Neural crest cell (in vitro differentiated cells): ENCODE data around the gene ARMC9. TPM values are rescaled to one million over a fixed set of nuclear protein-coding genes. Genes with fewer than 3 reads are reported as not detected.
A peak's percentile ranks its signal among the peaks of the same experiment; 100 is the strongest.
"Not testable (repeated sequence)": the region's sequence is repeated elsewhere in the genome, so short reads cannot be mapped to it uniquely, and the experiment has no call there.

Experiments
- DNase-seq: peaks from one replicate; pipeline ENCODE4 v3.0.0; 2021; ENCODE audit warnings: low read depth, mixed read lengths, low spot score
- H3K27ac Mint-ChIP-seq: one replicate; pipeline ENCODE4 v1.8.0; 2021; ENCODE audit warnings: mild to moderate bottlenecking, mixed read lengths; ENCODE audit not compliant: unreplicated experiment
- H3K27me3 Mint-ChIP-seq: 2 replicates; pipeline ENCODE4 v1.8.0; 2021; ENCODE audit warnings: low read depth, mild to moderate bottlenecking, mixed read lengths
- H3K36me3 Mint-ChIP-seq: 2 replicates; pipeline ENCODE4 v1.8.0; 2021; ENCODE audit warnings: low read depth, mild to moderate bottlenecking, mixed read lengths
- H3K4me1 Mint-ChIP-seq: 2 replicates; pipeline ENCODE4 v1.8.0; 2021; ENCODE audit warnings: mixed read lengths
- H3K4me3 Mint-ChIP-seq: one replicate; pipeline ENCODE4 v1.8.0; 2021; ENCODE audit warnings: mild to moderate bottlenecking, mixed read lengths
- H3K9me3 Mint-ChIP-seq: 2 replicates; pipeline ENCODE4 v1.8.0; 2021; ENCODE audit warnings: mixed read lengths
- CTCF ChIP-seq: fragments of 200-600 bp; sonication (generic); conservative IDR thresholded peaks from 2 replicates; pipeline ENCODE4 v1.5.0; 2021; ENCODE audit warnings: antibody characterized with exemption, mild to moderate bottlenecking
- total RNA-seq: library from RNA; stranded (reverse); gene quantifications from 2 replicates; pipeline ENCODE4 v1.2.1, GENCODE V29; 2021

The ARMC9 gene
- total RNA-seq, 1 donor from 2014 or later: 35.0 TPM

GRCh38 chr2:231177156-231178025 is 21.0 kb upstream of the ARMC9 start:
- H3K27me3 Mint-ChIP-seq: no peaks in the 10 kb centered on the region
- peaks cover 15% of the 10 kb centered on the region for H3K36me3 Mint-ChIP-seq
- DNase-seq: no peak
- H3K4me3 Mint-ChIP-seq: no peak overlapping the region
- no peaks in the 10 kb centered on the region for H3K4me1 Mint-ChIP-seq
- H3K27ac Mint-ChIP-seq: peak overlapping the region; percentile 10
- H3K9me3 Mint-ChIP-seq: no peaks in the 10 kb centered on the region
- no peak for TF ChIP-seq CTCF

- not testable (repeated sequence) for H3K4me1 Mint-ChIP-seq, H3K4me3 Mint-ChIP-seq, H3K27me3 Mint-ChIP-seq, H3K27ac Mint-ChIP-seq, DNase-seq, H3K9me3 Mint-ChIP-seq
- peaks cover 12% of the 10 kb centered on the region for H3K36me3 Mint-ChIP-seq
These were observed 19.6 kb upstream of the ARMC9 start for GRCh38 chr2:231178805-231179204.

- H3K4me1 Mint-ChIP-seq: no peaks in the 10 kb centered on the region
- H3K9me3 Mint-ChIP-seq: no peaks in the 10 kb centered on the region
- no peak overlapping the region for H3K4me3 Mint-ChIP-seq
- no peak overlapping the region for H3K27ac Mint-ChIP-seq
- no peak for TF ChIP-seq CTCF
- no peaks in the 10 kb centered on the region for H3K36me3 Mint-ChIP-seq
- no peaks in the 10 kb centered on the region for H3K27me3 Mint-ChIP-seq
- DNase-seq: no peak
These were observed 16.4 kb upstream of the ARMC9 start for GRCh38 chr2:231181860-231182512.

- DNase-seq: no peak
- no peaks in the 10 kb centered on the region for H3K36me3 Mint-ChIP-seq
- no peaks in the 10 kb centered on the region for H3K9me3 Mint-ChIP-seq
- no peak overlapping the region for H3K27ac Mint-ChIP-seq
- no peak overlapping the region for H3K4me3 Mint-ChIP-seq
- H3K4me1 Mint-ChIP-seq: no peaks in the 10 kb centered on the region
- no peak for TF ChIP-seq CTCF
- no peaks in the 10 kb centered on the region for H3K27me3 Mint-ChIP-seq
These were observed 15.9 kb upstream of the ARMC9 start for GRCh38 chr2:231182513-231182899.

GRCh38 chr2:231183851-231184250 is 14.6 kb upstream of the ARMC9 start:
- DNase-seq: no peak
- TF ChIP-seq CTCF: no peak
- Mint-ChIP-seq H3K4me1 (no peaks in the 10 kb centered on the region), H3K27me3 (no peaks in the 10 kb centered on the region), H3K27ac (no peak overlapping the region), H3K9me3 (no peaks in the 10 kb centered on the region), H3K4me3 (no peak overlapping the region), H3K36me3 (no peaks in the 10 kb centered on the region)

GRCh38 chr2:231184319-231184718 is 14.1 kb upstream of the ARMC9 start:
- no peak for TF ChIP-seq CTCF
- no peaks in the 10 kb centered on the region for H3K27me3 Mint-ChIP-seq
- no peaks in the 10 kb centered on the region for H3K9me3 Mint-ChIP-seq
- H3K4me3 Mint-ChIP-seq: no peak overlapping the region
- no peaks in the 10 kb centered on the region for H3K4me1 Mint-ChIP-seq
- DNase-seq: no peak
- no peaks in the 10 kb centered on the region for H3K36me3 Mint-ChIP-seq
- H3K27ac Mint-ChIP-seq: no peak overlapping the region
